Fibroblast of the aortic adventitia (primary cell): ENCODE measurements around the gene LRRC34. TPM values are rescaled to one million over a fixed set of nuclear protein-coding genes. Genes with fewer than 3 reads are reported as not detected.
A peak's percentile ranks its signal among the peaks of the same experiment; 100 is the strongest.

ENCODE experiments used
- DNase-seq: peaks from one replicate; pipeline ENCODE4 v3.0.0-alpha.2; 2010; ENCODE audit warnings: low read depth
- H3K4me3 ChIP-seq: 2 replicates; pipeline ENCODE4 v1.5.1; 2011; ENCODE audit warnings: low read depth, mild to moderate bottlenecking, control low read depth, low read length, moderate library complexity
- total RNA-seq: library from RNA; depleted of rRNA; stranded (reverse); fragments of >200 nt; gene quantifications from 2 replicates; pipeline ENCODE4 v1.2.3, GENCODE V29; 2012; ENCODE audit warnings: low replicate concordance
- TF ChIP-seq, protein P1 (sequence below): IDR thresholded peaks from 2 replicates; pipeline ENCODE4 v1.5.1; 2011; ENCODE audit warnings: mild to moderate bottlenecking, low read length, control low read depth, inconsistent platforms; ENCODE audit not compliant: insufficient read depth

Gene LRRC34
- total RNA-seq, 1 donor = 7.4 TPM

DNA sequence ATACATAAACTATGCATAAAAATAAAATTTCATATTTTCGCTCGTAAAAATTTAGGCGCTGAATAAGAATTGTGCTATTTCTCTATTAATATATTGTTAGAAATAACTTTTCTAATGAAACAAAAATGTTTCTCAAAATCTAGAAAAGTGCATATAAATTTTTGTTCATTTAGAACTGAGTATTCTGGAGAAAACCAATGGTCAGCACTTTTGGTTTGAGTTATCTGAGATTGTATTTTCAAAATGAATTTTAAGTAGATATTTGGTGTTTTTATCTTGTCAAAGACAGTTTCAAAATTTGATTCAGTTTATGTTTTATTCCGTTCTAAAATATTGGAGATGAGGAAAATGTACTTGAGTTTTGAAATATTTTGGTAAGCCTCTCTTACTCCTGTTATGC is 25.6 kb downstream of the LRRC34 start:
- TF ChIP-seq, protein P1, sequence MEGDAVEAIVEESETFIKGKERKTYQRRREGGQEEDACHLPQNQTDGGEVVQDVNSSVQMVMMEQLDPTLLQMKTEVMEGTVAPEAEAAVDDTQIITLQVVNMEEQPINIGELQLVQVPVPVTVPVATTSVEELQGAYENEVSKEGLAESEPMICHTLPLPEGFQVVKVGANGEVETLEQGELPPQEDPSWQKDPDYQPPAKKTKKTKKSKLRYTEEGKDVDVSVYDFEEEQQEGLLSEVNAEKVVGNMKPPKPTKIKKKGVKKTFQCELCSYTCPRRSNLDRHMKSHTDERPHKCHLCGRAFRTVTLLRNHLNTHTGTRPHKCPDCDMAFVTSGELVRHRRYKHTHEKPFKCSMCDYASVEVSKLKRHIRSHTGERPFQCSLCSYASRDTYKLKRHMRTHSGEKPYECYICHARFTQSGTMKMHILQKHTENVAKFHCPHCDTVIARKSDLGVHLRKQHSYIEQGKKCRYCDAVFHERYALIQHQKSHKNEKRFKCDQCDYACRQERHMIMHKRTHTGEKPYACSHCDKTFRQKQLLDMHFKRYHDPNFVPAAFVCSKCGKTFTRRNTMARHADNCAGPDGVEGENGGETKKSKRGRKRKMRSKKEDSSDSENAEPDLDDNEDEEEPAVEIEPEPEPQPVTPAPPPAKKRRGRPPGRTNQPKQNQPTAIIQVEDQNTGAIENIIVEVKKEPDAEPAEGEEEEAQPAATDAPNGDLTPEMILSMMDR = no peak
- DNase-seq = no peak
- no peak overlapping the region for H3K4me3 ChIP-seq

GRCh38 chr3:169781209-169781855 is 31.4 kb downstream of the LRRC34 start:
- H3K4me3 ChIP-seq = no peak overlapping the region
- TF ChIP-seq, protein P1 = no peak
- DNase-seq = no peak

DNA sequence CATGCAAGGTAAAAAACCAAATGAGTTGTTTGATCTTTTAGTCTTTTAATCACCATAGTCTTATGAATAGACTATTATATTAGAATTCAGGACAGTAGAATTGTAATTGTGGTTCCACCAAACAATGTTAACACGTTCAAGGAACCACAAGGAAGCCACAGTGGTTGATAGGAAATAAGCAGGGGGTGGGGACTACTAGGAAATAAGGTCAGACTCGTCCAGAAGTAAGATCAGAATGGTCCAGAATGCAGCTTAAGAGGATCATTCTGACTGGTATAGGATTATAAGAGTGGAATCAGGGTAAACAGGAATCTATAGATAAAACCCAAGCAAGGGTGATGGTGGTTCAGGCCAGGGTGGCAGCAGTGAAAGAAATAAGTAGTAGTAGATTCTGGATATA is 32.0 kb downstream of the LRRC34 start:
- H3K4me3 ChIP-seq = no peak overlapping the region
- TF ChIP-seq, protein P1 = no peak
- no peak for DNase-seq

DNA sequence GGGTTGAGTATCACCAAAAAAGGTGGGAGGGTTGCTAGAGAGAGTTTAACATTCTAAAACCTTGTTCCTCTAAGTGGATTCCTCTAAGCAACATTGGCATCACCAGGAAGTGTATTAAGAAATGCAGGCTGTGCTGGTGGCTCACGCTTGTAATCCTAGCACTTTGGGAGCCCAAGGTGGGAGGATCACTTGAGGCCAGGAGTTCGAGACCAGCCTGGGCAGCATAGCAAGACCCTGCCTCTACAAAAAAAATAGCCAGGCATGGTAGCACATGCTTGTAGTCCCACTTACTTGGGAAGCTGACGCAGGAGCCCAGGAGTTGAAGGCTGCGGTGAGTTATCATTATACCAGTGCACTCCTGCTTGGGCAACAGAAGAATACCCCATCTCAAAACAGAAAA is 34.9 kb downstream of the LRRC34 start:
- TF ChIP-seq, protein P1 = no peak
- DNase-seq = no peak
- H3K4me3 ChIP-seq = no peak overlapping the region

- TF ChIP-seq, protein P1 = no peak
- no peak for DNase-seq
- peak overlapping the region; percentile 91 for H3K4me3 ChIP-seq
These were observed 38.5 kb downstream of the LRRC34 start for GRCh38 chr3:169774186-169774585.

- DNase-seq = peak; percentile 86
- peak within 1 kb of the TSS; percentile 91 for H3K4me3 ChIP-seq
- TF ChIP-seq, protein P1 = peak; percentile 9
These were observed 39.5 kb downstream of the LRRC34 start, which contains the start of gene MYNN for GRCh38 chr3:169772897-169773816. TSS of gene MYNN (plus strand) at chr3:169773396. CDS start at chr3:169774296, 900 bp downstream.
